GM12874 (cell line): ENCODE data around the gene IER3.

Experiments used
- TF ChIP-seq, protein P1 (sequence below): IDR thresholded peaks from 2 replicates; pipeline ENCODE4 v1.5.1; 2011; ENCODE audit warnings: low read depth, mild to moderate bottlenecking, control low read depth, low read length, moderate library complexity; ENCODE audit not compliant: insufficient read depth

Gene IER3, protein sequence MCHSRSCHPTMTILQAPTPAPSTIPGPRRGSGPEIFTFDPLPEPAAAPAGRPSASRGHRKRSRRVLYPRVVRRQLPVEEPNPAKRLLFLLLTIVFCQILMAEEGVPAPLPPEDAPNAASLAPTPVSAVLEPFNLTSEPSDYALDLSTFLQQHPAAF

DNA sequence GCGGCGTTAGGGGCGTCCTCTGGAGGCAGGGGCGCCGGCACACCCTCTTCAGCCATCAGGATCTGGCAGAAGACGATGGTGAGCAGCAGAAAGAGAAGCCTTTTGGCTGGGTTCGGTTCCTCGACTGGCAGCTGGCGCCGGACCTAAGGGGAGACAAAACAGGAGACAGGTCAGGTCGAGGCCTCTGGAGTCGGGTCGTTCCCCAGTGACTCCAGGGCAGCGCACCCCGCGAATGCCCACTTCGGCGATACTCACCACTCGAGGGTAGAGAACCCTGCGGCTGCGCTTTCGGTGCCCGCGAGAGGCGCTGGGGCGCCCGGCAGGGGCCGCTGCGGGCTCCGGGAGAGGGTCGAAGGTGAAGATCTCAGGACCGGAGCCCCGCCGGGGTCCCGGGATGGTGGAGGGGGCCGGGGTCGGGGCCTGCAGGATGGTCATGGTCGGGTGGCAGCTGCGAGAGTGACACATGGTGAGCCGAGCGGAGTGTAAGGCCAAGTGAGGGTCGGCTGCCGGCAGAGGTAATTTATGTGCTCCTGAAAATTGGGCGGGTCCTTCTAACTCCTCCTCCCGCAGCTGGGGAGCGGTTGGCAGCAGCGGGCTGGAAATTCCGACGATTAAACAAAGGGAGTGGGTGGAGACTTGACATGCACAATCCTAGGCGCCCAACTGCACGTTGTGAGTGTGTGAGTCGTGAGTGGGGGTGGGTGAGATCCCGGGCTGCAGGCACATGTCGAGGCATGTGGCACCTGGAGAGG, at the start of gene IER3:
IER3 (minus strand) TSS at position 494 of the 752 bp plus-strand sequence; CDS start at position 465, 29 bp downstream.
- TF ChIP-seq, protein P1, sequence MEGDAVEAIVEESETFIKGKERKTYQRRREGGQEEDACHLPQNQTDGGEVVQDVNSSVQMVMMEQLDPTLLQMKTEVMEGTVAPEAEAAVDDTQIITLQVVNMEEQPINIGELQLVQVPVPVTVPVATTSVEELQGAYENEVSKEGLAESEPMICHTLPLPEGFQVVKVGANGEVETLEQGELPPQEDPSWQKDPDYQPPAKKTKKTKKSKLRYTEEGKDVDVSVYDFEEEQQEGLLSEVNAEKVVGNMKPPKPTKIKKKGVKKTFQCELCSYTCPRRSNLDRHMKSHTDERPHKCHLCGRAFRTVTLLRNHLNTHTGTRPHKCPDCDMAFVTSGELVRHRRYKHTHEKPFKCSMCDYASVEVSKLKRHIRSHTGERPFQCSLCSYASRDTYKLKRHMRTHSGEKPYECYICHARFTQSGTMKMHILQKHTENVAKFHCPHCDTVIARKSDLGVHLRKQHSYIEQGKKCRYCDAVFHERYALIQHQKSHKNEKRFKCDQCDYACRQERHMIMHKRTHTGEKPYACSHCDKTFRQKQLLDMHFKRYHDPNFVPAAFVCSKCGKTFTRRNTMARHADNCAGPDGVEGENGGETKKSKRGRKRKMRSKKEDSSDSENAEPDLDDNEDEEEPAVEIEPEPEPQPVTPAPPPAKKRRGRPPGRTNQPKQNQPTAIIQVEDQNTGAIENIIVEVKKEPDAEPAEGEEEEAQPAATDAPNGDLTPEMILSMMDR, result peak; percentile 76

DNA sequence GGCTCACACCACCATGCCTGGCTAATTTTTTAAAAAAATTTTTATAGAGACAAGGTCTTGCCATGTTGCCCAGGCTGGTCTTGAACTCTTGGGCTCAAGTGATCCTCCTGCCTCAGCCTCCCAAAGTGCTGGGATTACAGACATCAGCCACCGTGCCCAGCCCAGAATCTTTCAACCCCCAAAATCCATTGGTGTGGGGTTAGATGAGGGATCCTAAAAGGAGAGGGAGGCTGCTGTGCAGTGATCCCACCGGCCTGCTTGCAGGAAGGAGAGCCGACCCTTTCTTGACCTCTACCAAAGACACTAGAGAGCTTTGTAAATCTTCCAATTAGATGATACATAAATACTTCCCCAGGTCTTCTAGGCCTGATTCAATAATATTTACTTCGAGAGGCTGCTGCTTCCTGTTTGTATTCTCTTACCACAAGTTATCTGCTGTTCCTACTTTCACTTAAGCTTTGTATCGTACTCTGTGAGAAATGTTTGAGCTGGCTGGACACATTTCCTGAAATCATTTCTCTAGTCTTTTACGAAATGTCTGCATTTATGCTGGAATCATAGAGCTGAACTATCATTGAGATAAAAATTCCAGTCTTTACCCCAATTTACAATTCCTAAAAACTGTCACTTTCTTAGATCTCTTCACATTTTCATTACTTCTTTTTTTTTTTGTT, 49.3 kb upstream of the IER3 start:
- TF ChIP-seq, protein P1, result no peak

DNA sequence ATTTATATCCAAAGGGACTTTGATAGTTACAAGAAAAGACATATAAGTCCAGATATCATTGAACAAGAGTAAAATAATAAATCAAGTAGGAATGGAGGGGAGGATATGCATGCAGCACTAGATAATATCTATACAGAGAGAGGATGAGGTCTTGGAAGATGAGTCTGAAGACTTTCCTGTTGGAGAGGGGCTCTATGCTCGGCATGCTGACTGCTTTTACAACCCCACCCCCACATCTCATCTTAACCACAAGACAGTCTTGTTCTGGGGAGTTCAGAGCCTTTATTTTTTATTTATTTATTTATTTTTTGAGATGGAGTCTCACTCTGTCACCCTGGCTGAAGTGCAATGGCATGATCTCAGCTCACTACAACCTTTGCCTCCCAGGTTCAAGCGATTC, 48.4 kb upstream of the IER3 start:
- TF ChIP-seq, protein P1, result no peak

DNA sequence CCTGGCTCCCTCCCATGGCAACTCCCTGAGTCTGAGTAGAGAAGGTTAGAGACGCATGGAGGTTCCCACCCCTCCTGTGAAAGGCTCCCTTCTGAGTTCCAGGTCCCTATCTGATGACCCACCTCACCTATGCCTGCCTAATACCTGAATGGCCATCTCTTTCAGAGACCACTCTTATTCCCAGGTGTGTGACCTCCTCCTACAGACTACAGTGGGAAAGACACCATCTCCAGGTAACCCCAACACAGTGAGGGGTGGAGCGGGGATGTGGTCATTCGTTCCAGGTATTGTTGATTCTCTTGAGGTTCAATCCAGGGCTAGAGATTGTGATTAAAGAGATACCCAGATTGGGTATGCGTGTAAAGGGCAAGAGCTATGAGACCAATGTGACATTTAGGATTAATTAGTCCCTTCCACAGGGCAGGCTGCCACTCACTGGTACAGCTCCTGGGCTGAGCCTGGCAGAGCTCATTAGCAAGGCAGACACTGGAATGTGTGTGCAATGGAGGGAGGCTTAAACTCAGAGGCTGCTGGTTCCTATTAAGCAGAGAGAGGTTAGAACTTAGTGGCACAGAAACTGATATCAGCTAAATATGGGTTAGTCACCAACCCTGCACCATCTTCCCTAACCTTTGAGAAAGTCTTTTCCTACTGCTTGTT, 46.5 kb upstream of the IER3 start:
- TF ChIP-seq, protein P1, result no peak

DNA sequence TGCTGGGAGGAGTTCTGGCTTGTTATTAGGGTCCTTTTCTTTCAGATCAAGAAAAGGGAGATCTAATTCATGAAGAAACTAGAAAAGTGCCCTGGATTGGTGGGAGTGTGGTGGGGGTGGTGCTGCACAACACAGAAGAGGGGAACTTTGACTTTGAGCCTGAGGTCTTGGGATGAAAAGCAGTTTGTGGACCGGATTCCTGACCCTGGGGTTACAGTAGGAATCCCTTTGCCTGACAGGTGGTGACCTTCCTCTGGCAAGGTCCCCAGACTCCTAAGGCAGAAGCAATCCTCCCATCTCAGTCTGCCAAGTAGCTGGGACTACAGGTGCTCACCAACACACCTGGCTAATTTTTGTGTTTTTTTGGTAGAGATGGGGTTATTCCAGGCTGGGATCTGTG, 45.3 kb upstream of the IER3 start:
- TF ChIP-seq, protein P1, result no peak

DNA sequence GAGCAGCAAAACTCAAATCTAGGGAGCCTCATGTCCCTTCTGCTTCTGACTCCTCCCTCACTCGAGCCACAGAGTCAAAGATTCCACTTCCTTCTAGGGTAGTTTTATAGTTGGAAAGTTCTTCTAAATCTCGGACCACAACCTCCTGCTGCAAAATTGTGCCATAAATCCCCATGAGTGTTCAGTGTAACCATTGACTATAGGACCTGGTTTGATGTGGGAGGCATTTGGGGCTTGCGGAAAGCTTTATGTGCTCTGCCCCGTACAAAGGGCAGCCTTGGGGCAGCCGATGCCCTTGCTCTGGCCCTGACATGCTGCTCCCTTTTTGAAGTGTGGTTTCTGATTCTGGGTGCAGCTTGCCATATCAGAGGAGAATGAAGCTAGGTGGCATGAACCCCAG, 43.6 kb upstream of the IER3 start:
- TF ChIP-seq, protein P1, result no peak

DNA sequence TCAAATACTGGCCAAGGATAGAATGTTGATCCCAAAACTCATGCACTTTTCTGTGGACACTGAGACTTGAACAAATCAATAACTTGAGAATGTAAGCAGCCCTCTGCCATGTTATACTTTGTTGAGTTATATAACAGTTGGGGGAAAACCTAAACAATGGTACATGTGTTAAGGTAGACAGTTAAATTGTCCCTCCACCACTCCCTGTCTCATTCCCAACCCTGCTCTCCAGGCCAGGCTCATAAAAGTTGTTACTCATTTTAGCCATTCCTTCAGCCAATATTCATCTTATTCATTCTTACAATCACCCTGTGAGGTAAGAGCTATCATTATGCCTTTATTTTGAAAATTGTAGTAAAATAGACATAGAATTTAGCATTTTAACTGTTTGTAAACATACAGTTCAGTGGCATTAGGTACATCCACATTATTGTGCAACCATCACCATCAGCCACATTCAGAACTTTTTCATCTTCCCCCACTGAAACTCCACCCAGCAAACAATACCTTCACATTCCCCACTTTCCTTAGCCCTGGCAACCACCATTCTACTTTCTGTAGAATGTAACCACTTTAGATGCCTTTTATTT, 38.2 kb upstream of the IER3 start:
- TF ChIP-seq, protein P1, result no peak
